Keratinocyte (primary cell): Measurements from ENCODE around the gene RNF34.

Experiments
- CTCF ChIP-seq, 3 experiments: IDR thresholded peaks in 1 of 3; conservative IDR thresholded peaks in 1 of 3; optimal IDR thresholded peaks in 1 of 3; 2 replicates in 2 of 3; 3 replicates in 1 of 3; pipeline versions ENCODE3 to v1.5.1; 2011; ENCODE audit warnings: low read length in 3 of 3, mild to moderate bottlenecking in 3 of 3, moderate library complexity in 2 of 3, control low read depth in 1 of 3, inconsistent platforms in 1 of 3; ENCODE audit not compliant: insufficient read depth in 2 of 3; ENCODE audit errors: extremely low read depth in 1 of 3
- EZH2 ChIP-seq: IDR thresholded peaks from one replicate; pipeline ENCODE4 v1.6.1; 2012; ENCODE audit warnings: inconsistent platforms, mild to moderate bottlenecking, low read length, moderate library complexity

- TF ChIP-seq CTCF (optimal IDR thresholded peaks at IDR 0.05 in 1 of 3, IDR thresholded peaks at IDR 0.05 in 1 of 3, conservative IDR thresholded peaks at IDR 0.05 in 1 of 3; ENCODE audit: extremely low read depth in 1 of 3, insufficient read depth in 2 of 3, low read length in 3 of 3) (no peak), EZH2 (no peak)
These were observed 67.1 kb downstream of the RNF34 start for GRCh38 chr12:121466794-121467637.
